Ramos (cell line): Measurements from ENCODE around the gene SLC35C1.

Experiments
- in situ Hi-C: fragments of 300-500 bp; cut with MboI; formaldehyde crosslinking; loops from one replicate; pipeline ENCODE4 v1.14.3; 2022; ENCODE audit warnings: low sequenced_read_pairs; ENCODE audit not compliant: unreplicated experiment

Gene SLC35C1

DNA sequence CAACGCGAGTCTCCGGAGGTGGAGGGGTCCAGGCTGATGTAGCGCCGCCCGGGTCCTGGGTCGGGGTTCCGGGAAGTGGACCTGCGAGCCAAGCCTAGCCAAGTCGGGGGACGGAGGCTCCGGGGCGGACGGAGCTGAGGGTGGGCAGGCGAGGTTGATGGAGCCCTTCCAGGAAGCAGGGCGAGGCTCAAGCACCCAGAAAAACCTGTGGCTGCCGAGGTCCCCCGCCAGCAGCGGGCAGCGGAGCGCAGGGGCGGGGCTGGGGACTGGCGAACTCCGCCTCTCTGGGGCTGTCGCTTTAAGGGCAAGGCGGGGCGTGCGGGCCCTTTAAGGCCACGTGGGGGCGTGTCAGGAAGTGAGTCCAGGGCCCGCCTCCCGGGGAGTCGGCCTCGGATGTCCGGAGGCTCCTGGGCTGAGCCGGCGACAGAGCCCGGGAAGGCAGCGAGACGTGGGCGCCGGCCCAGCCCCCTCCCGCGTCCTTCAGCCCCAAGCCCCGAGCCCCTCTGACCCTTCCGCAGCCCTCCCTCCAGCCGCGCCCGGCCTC, at the start of gene SLC35C1:
Gene SLC35C1, plus strand, starts transcription at position 389 of the 544 bp plus-strand sequence. CDS start 653 bp downstream, outside the sequence.
- in situ Hi-C loops = no loop called here

DNA sequence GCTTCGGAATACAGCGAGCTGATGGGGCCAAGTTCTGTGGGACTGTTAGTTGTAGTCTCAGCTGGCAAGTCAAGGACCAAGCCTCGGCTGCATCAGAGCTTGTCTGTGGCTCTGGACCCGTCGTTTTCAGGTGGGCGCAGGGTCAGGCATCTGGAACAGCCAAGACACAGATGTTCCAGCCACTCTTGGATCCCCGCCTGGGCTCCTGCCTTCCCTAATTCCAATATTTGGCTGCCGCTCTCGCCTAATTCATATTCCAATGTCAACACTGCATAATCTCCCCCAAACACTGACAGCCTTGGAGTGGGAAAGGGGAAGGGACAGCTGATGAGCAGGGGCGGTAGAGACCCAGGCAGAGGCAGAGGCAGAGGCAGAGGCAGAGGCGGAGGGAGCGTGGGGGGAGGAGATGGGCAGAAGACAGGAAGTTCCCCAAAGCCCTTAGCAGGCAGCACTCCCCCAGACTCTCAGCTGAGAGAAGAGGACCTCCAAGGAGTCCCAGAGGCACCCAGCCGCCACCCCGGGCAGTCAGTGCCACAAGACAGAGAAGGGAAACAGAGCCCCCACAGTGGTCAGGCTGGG, 49.6 kb upstream of the SLC35C1 start:
- in situ Hi-C loops = no loop called here

DNA sequence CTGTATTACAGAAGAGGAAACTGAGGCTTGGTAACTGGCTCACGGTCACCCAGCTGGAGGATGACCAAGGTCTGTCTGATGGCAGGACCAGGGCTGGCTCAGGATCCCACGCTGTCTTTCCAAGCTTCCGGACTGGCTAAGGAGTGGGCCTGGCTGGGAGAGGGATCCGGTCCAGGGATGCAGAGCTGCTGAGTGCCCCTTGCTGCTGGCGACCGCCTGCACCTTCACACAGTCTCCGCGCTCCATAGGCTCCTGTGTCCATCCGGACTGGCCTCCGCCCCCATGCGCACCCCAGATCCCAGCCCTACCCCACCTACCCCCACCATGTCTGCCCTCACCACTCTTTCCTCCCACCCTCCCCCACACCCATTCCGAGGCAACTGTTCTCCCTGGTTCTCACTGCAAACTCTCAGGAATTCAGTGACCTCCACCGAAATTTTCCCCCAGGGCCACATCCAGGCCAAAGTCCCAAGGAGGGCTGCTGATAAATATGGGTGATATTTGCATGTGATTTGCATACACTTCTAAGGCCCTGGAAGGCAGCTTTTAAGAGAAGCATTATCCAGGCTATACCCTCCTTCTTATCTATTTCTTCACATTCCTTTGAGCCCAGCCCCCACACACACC, 48.5 kb upstream of the SLC35C1 start:
- in situ Hi-C loops = no loop called here

DNA sequence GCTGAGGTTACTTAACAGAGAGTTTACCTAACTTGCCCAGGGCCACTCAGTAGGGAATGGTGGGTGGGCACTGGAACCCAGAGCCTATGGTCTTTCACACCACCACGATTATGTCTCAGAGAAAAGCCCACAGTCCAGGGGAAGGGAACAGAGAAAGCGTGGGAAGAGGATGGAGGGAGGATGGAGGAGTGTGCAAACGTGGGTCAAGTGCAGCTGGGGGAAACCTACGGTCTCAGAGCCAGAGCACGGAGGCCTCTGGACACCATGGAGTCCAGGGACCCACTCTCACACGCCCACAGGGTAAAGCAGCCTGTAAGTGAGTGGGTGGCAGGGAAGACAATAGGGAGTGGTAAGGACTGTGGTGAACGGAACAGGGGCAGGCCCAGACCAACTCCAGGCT, 47.3 kb upstream of the SLC35C1 start:
- in situ Hi-C loops = no loop called here

DNA sequence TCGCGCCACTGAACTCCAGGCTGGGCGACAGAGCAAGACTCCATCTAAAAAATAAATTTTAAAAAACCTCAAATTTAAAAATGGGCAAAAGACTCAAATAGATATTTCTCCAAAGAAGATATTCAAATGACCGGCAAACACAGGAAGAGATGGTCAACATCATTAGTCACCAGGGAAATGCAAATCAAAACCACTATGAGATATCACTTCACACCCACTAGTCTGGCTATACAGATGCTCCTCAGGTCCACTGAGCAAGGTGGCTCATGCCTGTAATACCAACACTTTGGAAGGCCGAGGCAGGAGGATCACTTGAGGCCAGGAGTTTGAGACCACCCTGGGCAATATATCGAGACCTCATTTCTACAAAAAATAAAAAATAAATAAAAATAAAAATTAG, 43.3 kb upstream of the SLC35C1 start:
- in situ Hi-C loops = no loop called here

DNA sequence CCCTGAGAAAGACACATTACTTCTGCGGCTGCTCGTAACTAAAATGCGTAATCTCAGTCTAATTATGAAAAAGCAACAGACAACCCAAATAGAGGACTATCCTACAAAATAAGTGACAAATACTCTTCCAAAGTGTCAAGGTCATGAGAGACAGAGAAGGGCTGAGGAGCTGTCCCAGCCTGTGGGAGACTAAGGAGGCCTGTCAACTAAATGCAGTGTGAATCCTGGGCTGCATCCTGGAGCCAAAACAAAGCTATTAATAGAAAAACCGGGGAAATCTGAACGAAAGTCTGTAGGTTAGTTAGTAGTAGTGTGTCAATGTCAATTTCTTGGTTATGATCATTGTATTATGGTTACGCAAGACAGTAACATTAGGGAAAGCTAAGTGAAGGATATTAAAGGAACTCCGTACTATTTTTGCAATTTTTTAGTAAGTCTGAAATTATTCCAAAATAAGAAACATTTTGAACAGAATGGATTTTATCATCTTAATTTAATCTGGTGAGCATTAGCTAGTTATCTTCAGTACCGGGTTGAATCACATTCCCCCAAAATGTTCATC, 39.8 kb upstream of the SLC35C1 start:
- in situ Hi-C loops = no loop called here

DNA sequence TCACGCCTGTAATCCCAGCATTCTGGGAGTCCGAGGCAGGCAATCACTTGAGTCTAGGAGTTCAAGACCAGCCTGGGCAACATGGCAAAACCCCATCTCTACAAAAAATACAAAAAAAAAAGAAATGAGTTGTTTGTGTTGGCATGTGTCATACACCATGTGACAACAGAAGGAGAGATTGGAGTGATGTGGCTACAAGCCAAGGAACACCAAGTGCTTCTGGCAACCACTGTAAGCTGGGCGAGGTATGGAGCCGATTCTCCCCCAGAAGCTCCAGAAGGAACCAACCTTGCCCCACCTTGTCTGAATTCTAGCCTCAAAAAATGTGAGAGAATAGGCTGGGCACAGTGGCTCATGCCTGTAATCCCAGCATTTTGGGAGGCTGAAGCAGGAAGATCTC, 39.1 kb upstream of the SLC35C1 start:
- in situ Hi-C loops = no loop called here

DNA sequence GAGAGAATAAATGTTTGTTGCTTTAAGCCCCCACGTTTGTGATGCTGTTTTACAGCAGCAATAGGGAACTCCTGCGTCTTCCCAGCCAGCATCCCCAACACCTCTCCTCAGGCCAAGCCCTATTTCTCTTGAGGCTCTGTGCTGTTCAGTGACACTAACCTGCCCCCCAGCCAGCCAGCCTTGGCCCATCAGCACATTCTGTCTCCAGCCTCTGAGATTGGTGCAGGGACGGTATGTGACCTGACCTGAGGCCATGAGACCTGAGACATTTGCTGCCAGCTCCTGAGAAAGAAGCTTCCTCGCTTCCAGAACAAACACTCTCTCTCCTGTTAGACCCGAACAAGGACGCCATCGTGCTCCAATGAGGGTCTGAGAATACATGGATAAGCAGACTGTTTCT, 38.5 kb upstream of the SLC35C1 start:
- in situ Hi-C loops = no loop called here

DNA sequence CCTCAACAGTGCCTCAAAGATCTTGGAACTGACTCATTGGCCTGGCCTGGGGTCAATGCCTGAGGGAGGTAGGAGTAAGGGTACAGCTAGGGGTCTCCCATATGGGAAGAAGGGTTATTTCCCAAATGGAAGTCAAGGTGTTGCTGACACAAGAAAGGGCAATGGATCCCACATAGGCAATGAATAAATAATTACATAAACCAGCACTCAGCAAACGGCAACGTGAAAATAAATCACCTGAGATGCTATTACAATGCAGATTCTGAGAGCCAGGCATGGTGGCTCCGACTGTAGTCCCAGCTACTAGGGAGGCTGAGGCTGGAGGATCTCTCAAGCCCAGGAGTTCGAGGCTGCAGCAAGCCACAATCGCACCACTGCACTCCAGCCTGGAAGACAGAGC, 36.5 kb upstream of the SLC35C1 start:
- in situ Hi-C loops = no loop called here

DNA sequence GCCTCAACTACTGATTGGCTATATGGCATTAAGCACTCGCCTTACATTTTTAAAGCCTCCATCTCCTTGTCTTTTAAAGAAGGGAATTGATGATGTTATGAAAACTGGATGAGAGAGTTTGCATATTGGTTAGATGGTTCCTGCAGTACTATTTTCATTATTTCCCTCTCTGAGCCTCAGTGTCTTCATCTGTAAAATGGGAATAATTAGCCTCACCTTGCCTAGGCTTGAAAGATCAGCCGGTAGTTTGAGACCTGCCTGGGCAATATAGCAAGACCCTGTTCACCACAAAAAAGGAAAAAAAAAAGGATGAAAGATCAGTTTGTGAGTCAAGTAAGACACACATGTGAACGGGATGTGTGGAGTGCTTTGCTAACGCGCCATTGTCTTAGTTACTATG, 35.0 kb upstream of the SLC35C1 start:
- in situ Hi-C loops = no loop called here

DNA sequence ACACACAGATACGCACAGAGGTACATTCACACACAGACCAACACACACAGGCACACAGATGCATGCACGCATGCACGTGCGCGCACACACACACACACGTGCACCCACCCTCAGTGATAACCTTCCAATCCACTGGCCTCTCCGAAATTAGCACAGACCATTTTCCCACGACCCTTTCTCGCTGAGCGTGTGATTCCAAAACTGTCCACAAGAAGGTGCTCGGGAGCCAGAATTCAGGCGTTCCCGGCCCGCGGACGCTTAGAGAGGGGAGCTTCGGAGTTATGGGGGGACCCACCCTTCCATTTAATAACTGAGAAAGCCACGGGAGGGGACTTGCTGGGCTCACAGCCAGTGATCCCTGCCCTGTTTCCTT, 33.8 kb upstream of the SLC35C1 start:
- in situ Hi-C loops = no loop called here

DNA sequence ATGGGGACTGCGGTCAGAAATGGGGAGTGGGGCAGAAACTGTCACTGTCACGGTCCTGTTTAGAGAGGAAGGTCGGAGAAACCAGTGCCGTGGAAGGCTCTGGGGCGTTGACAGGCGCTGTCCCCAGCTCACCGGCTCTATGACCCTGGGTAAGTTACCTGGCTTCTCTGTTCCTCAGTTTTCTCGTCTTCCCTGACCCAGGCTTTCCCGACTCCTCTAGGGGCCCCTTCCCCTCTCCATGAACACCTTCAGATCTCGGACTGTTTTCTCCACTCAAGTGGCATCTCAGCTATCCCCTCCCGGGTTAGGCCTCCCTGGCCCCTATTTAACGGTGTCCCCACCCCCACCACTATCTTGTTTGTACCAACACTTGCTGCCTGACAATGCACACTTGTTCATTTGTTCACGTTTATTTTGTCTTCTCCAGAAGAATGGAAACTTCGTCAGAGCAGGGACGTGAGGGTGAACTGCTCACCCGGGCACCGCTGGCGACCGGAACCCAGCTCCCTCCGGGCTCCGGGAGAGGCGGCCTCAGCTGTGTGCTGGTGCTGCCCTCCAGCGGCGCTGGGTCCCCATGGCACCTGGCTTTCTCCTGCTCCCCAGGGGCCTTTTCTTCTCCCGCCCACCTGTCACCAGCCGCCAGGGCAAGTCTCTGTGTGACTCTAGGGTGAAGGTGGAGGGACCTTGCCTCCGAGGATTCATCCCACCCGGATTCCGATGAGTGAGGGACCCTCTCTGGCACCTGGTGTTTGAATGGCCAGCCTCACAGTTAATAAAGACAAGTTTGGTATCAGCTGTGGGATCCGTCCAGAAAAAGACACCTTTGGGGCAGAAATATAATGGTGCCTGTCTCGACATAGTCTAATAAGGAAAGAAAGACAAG, 33.1 kb upstream of the SLC35C1 start:
- in situ Hi-C loops = no loop called here

DNA sequence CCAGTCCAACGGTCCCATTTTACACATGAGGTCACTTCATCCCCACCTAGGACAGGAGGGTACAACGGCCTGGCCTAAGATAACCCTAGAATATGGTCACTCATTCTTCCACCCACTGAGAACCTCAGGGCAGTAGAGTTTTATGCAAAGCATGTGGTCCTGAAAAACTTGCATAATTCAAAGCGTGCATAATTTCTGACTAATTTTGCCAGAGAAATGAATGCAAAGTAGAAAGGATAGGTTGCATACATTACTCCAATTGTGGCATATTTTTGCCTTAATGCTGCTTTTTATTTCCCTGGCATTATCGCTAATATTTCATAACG, 32.5 kb upstream of the SLC35C1 start:
- in situ Hi-C loops = no loop called here

DNA sequence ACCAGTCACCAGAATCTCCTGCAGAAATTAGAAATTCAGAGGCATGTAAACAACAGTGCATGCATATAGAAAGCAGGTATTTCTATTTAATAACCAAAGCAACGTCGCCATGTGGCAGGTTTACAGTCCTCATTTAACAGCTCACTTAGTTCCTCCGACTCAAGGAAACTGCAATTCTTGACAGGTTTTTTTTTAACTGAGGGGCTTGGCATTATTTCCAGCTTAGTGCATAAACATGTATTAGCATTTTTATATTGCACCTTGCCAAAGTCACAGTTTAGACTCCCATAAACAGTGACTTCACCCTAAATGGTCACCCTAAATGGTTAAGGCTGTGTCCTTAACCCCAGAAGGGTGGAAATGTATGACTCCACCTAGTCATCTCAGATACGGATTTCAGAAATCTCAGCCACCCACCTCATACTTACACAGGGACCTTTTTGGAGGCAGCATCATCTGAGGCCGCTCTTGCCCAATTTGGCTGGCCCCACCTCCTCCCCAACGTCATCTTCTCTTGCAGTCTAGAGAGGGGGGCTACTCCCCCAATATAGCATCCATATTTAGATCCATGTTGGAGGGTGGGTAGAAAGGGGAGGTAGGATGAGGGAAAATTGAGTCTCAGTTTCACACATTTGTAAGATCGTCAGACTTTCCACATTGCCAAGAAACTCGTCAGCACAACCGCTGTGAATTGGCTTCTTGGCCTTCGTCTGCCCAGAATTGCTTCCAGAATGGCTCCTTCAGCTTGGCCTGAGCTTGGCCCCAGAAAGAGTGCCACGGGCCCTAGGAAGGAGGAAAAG, 31.8 kb upstream of the SLC35C1 start:
- in situ Hi-C loops = no loop called here

DNA sequence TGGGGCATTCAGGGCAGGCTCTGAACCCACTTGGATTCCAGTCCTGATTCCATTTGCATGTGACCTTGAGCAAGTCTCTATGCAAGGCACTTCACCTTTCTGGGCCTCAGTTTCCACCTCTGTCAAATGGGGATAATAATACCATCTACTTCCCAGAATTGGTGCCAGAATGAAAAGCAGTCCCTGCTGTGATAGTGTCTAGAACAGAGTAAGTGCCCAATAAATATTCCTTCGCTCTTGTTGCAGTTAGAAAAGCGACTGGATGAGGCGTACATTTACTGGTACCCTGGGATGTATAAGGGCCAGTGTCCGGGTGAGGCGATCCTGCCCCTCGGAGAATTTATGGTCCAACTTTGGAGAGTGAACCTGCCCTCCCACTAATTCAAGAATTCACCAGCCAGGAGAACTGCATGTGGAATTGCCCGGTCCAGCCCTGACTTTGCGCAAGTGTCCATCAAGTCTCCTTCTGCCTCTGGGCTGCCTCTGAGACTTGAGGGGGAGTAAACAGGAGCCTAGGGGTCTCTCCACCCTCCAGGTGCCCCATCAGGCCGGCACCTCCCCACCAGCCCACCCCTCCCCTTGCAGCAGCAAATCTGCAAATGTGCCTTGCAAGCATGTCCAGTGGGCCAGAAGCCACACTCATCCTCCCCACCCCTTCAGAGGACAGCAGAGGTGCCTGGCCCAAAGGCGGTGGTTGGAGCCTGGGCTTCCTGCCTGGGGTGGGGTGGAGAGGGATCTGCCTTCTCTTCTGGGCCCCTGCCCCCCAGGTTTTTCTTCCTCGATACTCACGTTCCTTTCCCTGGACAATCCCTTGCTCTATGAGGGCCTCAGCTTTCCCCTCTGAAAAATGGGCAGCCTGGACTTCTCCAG, 30.9 kb upstream of the SLC35C1 start:
- in situ Hi-C loops = no loop called here

DNA sequence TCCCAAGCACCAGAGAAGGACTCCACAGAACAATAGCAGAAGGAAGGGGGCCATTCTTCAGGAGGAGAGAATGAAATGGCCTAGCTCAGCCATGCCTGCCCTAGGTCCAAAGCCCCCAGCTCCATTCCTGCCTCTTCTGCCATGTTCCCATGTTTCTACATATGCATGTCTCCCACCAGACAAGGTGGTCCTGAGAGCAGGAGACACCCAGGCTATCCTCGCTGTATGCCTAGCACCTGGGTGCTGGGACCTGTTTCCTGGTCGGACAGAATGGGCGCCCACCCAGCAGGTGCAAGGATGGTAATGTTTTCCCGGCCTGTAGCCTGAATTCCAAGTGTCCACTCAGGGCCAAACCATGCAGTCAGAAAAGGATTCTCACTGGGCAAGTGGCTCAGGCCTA, 30.2 kb upstream of the SLC35C1 start:
- in situ Hi-C loops = no loop called here

DNA sequence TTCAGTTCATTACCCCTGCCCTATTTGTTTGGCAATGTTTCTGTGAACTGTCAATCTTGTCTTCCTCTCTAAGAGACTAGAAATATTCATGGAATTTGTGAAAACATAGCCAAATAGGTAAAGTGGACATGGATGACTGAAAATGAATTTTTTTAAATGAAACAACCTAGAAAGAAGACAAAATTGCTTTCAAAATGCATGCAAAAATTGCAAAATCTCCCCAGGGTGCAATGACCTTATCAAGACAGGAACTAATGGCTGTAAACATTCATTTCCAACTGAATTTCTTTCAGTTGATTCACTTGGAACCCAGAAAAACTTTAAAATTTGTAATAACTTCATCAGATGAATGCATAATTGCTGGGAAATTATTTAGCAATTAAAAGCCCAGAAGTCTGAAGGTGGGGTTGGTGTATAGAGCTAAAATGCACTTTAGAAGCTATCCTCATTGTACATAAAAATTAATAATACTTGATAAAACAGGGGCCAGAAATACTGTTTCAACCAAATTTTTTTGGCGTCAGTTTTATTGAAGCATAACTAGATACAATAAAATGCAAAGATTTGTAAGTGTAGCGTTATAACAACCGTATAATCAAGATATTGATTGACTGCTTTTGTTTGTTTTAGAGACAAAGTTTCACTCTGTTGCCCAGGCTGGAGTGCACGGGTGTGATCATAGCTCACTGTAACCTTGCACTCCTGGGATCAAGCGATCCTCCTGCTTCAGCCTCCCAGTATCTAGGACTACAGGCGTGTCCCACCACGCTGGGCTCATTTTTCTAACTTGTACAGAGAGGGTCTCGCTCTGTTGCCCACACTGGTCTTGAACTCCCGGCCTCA, 27.6 kb upstream of the SLC35C1 start:
- in situ Hi-C loops = no loop called here

DNA sequence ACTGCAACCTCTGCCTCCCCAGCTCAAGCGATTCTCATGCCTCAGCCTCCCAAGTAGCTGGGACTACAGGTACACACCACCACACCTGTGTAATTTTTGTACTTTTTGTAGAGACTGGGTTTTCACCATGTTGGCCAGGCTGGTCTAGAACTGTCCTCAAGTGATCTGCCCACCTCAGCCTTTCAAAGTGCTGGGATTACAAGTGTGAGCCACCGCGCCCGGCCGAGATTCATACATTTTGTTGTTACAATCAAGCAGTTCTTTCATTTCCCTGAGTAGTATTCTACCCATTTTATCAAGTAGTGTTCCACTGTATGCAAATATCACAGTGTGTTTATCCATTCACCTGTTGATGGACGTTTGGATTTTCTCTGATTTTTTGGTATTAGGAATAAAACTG, 26.6 kb upstream of the SLC35C1 start:
- in situ Hi-C loops = no loop called here
